ENCODE data around the gene ALK.
"Not testable (repeated sequence)": the region's sequence is repeated elsewhere in the genome, so short reads cannot be mapped to it uniquely, and the experiment has no call there.

ALK gene

GRCh38 chr2:29255004-29255403 is 666.4 kb downstream of the ALK start:
- DNase-seq: no peak

GRCh38 chr2:29253495-29254275 is 667.7 kb downstream of the ALK start:
- DNase-seq: not testable (repeated sequence)

- DNase-seq: no peak
These were observed 668.4 kb downstream of the ALK start for GRCh38 chr2:29253026-29253425.

- DNase-seq: no peak
These were observed 670.0 kb downstream of the ALK start for GRCh38 chr2:29251406-29251805.

GRCh38 chr2:29250977-29251376 is 670.4 kb downstream of the ALK start:
- DNase-seq: no peak

GRCh38 chr2:29249666-29250253 is 671.6 kb downstream of the ALK start:
- DNase-seq: no peak

- no peak for DNase-seq
These were observed 674.0 kb downstream of the ALK start for GRCh38 chr2:29247336-29247914.

GRCh38 chr2:29246383-29247300 is 674.7 kb downstream of the ALK start:
- no peak for DNase-seq

- no peak for DNase-seq
These were observed 675.5 kb downstream of the ALK start for GRCh38 chr2:29245742-29246382.

- not testable (repeated sequence) for DNase-seq
These were observed 676.2 kb downstream of the ALK start for GRCh38 chr2:29245035-29245741.

GRCh38 chr2:29242621-29243375 is 678.6 kb downstream of the ALK start:
- DNase-seq: no peak

GRCh38 chr2:29241955-29242565 is 679.3 kb downstream of the ALK start:
- DNase-seq: no peak

- no peak for DNase-seq
These were observed 680.0 kb downstream of the ALK start for GRCh38 chr2:29241341-29241740.

GRCh38 chr2:29240601-29241000 is 680.8 kb downstream of the ALK start:
- no peak for DNase-seq

- no peak for DNase-seq
These were observed 682.0 kb downstream of the ALK start for GRCh38 chr2:29239209-29239960.

- DNase-seq: no peak
These were observed 682.9 kb downstream of the ALK start for GRCh38 chr2:29238497-29238896.

- no peak for DNase-seq
These were observed 685.3 kb downstream of the ALK start for GRCh38 chr2:29236074-29236473.

GRCh38 chr2:29235411-29235810 is 686.0 kb downstream of the ALK start:
- DNase-seq: no peak

GRCh38 chr2:29233428-29233827 is 688.0 kb downstream of the ALK start:
- DNase-seq: no peak

- no peak for DNase-seq
These were observed 689.3 kb downstream of the ALK start for GRCh38 chr2:29232041-29232440.

Data from NCI-H2081 treated with DMSO at 0.1 percent for 48 hours (cell line).